HUES64 (cell line): ENCODE results near the gene RAI1.
"Not testable (repeated sequence)": the region's sequence is repeated elsewhere in the genome, so short reads cannot be mapped to it uniquely, and the experiment has no call there.

ENCODE experiments used
- H3K27ac ChIP-seq: 2 replicates; pipeline ENCODE4 v1.7.0; 2013; ENCODE audit warnings: low read depth, low read length, inconsistent platforms
- H3K27me3 ChIP-seq: 2 replicates; pipeline ENCODE4 v1.6.1; 2013; ENCODE audit warnings: mild to moderate bottlenecking, low read length; ENCODE audit not compliant: insufficient read depth
- H3K36me3 ChIP-seq: 2 replicates; pipeline ENCODE4 v1.6.1; 2013; ENCODE audit warnings: mild to moderate bottlenecking, low read length; ENCODE audit not compliant: insufficient read depth
- H3K4me1 ChIP-seq: 2 replicates; pipeline ENCODE4 v1.6.1; 2013; ENCODE audit warnings: mild to moderate bottlenecking, low read length, moderate library complexity; ENCODE audit not compliant: insufficient read depth
- H3K4me3 ChIP-seq: 2 replicates; pipeline ENCODE4 v1.5.1; 2013; ENCODE audit warnings: mild to moderate bottlenecking, low read length, moderate library complexity
- H3K9ac ChIP-seq: 2 replicates; pipeline ENCODE4 v1.6.1; 2013; ENCODE audit warnings: mild to moderate bottlenecking, low read depth, low read length
- H3K9me3 ChIP-seq: 2 replicates; pipeline ENCODE4 v1.6.1; 2013; ENCODE audit warnings: low read depth, low read length; ENCODE audit not compliant: insufficient read depth
- WGBS: fragments of 150-250, 120-280 bp; methylation state at CpG from one replicate; pipeline ENCODE4 v1.1.7; 2013; ENCODE audit warnings: missing lambda C conversion rate; 5-methylcytosine and 5-hydroxymethylcytosine counted together

The RAI1 gene

DNA sequence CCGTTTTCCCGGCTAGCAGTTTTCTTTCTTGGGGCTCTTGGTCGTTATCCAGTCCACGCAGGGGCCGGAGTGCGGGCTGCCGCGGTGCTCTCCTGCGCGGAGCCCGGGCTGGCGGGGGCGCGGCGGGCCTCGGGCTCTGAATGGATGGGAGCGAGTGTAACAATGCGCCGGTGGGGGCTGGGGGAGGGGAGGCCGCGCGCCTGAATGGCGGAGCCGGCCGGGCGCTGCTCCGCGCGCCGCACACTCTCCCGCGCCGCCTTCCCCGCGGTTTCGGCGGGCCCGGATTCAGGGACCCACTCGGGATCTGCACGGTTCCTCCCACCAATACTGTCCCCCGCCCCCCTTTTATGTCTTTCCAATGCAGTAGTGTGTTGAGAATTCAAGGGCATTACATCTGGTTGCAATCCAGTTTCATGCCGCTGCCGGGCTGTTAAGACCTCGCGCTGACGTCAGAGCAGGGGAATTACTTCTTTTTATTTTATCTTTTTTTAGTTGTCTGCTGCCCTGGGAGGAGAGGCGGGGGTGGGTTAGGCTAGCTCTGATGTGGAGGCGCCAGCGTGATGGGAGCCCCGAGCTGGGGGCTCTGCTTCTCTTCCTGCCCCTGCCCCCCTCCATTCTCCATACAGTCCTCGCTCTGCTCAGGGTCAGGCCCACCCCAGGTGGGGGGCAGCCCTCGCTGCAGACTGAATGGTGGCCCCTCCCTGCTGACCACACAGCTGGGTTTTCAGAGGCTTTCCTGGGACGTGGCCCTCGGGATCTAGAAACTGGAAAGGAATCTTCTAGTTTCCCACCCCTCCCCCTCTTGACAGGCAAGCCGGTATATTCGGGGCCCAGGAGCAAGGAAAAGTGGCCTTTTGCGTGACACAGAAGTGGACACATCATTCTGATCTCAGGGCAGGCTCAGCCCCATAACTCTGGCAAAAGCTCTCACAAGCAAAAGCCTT lies 1.8 kb downstream of the RAI1 start:
- 2% methylated on average over 56 of the region's 57 CpGs for WGBS
- peak overlapping the region; percentile 67; the same call in 1 of the 2 replicates for H3K9ac ChIP-seq
- H3K27ac ChIP-seq: no peak overlapping the region
- H3K9me3 ChIP-seq: no peaks in the 10 kb centered on the region
- peaks cover 12% of the 10 kb centered on the region; the same call in 1 of the 2 replicates for H3K4me1 ChIP-seq
- peak overlapping the region; percentile 62 for H3K4me3 ChIP-seq
- peaks cover 95% of the 10 kb centered on the region for H3K27me3 ChIP-seq
- H3K36me3 ChIP-seq: no peaks in the 10 kb centered on the region

DNA sequence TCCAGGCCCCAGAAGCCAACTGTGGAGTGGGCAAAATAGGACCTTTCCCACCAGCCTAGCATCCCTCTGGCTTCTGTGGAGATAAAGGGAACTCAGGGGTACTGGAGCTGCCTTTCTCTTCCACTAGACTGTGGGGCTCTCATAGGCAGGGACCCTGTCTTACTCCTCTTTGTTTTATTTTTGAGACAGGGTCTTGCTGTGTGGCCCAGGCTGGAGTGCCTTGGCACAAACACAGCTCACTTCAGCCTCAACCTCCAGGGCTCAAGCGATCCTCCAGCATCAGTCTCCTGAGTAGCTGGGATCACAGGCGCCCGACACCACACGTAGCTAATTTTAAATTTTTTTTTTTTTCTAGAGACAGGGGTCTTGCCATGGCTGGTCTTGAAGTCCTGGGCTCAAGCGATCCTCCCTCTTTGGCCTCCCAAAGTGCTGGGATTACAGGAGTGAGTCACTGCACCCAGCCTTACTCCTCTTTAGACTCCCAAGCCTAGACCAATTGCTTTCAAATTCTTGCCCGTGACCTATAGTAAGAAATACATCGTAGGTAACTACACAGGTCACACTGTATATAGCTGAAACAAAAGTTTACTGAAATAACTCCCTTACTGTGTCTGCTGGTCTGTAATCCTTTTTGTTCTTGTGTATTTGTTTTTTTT lies 2.6 kb downstream of the RAI1 start:
- peak overlapping the region; percentile 62; the same call in 1 of the 2 replicates for H3K4me3 ChIP-seq
- peaks cover 12% of the 10 kb centered on the region; the same call in 1 of the 2 replicates for H3K4me1 ChIP-seq

DNA sequence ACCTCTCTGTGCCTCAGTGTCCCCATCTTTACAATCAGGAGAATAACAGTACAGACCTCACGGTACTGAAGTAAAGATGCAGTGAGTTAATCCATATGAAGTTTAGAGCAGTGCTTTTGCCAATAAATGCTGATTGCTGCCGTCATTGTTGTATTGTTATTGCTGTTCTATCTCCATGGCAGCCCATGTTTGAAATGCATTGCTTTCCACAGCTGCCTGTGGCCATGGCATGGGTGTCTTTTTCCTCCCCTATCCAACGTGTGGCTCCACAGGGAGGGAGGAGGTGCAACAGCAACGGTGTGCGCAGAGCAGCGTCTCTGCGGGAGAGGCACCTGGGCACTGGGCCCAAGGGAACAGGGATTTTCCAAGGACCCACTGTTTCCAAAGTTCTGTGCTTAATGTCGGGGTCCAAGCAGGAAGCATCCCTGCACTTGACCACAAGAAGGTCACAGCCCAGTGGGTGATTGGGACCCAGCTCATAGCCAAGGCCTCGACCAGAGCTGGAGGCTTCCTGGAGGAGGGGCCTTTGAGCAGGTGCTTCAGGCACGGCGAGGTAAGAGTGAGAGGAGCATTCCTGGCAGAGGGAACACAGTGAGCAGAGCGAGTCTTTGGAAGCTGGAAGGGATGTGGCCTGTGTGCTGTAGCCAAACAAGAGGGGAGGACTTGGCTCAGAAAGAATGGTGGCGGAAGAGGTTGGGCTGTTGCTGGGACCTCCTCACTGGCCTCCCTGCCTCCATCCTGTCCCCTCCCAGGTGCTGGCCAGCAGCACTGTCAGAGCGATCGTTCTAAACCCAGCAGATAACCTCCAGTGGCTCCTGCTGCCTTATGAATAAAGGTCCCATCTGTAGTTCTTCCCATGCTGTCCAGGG lies 3.9 kb downstream of the RAI1 start:
- Histone ChIP-seq H3K9ac (no peak overlapping the region), H3K4me1 (peaks cover 12% of the 10 kb centered on the region; the same call in 1 of the 2 replicates)

More for the DNA sequence above, 2.6 kb downstream of the RAI1 start:
- 81% methylated on average over 7 of the region's 7 CpGs for WGBS
- Histone ChIP-seq H3K9ac (no peak overlapping the region; the same call in 1 of the 2 replicates), H3K9me3 (no peaks in the 10 kb centered on the region), H3K27me3 (peaks cover 89% of the 10 kb centered on the region), H3K27ac (no peak overlapping the region), H3K36me3 (no peaks in the 10 kb centered on the region)

DNA sequence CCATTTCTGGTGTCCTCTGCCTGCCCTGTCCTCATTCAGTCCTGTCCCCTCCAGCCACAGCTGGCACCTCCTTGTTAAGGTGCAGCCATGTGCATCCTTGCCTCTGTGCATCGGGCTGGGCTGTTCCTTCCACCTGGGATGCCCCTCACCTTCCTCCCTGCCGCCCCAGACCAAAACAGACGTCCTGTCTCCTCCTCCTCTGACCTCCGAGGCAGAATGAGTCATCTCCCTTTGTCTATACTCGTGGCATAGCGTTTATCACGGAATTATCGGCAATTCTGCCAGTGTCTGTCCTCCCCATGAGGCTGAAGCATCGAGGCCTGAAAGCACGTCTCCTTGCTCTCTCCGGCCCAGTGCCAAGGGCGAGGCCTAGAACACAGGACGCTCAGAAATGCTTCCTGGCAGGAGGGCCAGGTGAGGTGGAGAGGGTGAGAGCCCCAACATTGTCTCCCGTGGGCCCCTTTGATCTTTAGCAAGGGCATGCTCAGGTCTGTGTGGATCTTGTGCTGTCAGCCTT lies 4.6 kb downstream of the RAI1 start:
- Histone ChIP-seq H3K36me3 (no peaks in the 10 kb centered on the region), H3K27me3 (peaks cover 83% of the 10 kb centered on the region), H3K27ac (no peak overlapping the region), H3K4me1 (peaks cover 12% of the 10 kb centered on the region; the same call in 1 of the 2 replicates), H3K4me3 (no peak overlapping the region), H3K9me3 (no peaks in the 10 kb centered on the region), H3K9ac (0 out of 2 replicates have a peak overlapping the region, but pooled peaks have one; percentile 12)
- 30% methylated on average over 14 of the region's 14 CpGs for whole genome bisulfite sequencing

More for the DNA sequence above, 3.9 kb downstream of the RAI1 start:
- Histone ChIP-seq H3K36me3 (no peaks in the 10 kb centered on the region), H3K4me3 (no peak overlapping the region), H3K27me3 (peaks cover 84% of the 10 kb centered on the region), H3K27ac (no peak overlapping the region), H3K9me3 (no peaks in the 10 kb centered on the region)
- WGBS: 66% methylated on average over 15 of the region's 15 CpGs

DNA sequence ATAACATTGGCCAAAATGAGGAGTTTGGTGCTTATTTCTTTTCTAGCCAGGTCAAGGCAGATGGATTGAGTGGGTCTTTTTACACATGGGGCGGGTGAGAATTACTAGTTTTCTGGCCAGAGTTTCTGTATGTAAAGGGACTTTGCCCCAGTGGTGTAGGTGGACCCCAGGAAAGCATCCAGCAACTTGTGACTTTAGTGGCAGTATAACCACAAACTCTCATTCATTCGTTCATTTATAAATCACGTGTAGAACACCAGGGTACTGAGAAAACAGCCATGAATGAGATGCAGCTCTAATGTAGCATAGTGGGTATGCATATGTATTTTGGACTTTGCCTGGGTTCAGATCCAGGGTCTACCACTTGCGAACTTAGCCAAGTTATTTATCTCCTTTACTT lies 8.1 kb downstream of the RAI1 start:
- Histone ChIP-seq H3K27me3 (peaks cover 62% of the 10 kb centered on the region), H3K27ac (no peak overlapping the region), H3K4me3 (no peak overlapping the region), H3K9me3 (no peaks in the 10 kb centered on the region), H3K9ac (no peak overlapping the region), H3K4me1 (peaks cover 31% of the 10 kb centered on the region), H3K36me3 (no peaks in the 10 kb centered on the region)
- 88% methylated on average over 4 of the region's 4 CpGs for WGBS

DNA sequence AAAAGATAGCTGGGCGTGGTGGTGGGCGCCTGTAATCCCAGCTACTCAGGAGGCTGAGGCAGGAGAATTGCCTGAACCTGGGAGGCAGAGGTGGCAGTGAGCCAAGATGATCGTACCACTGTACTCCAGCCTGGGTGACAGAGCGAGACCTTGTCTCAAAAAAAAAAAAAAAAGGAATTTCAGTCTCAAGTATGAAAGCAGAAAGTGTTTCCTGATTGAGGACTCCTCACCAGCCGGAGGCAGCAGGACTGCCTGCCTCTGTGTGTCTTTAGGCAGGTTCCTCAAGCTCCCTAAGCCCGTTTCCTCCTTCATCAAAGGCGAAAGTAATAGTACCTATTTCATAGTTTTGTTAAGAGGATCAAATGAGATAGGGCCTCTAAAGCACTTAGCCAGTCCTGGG lies 9.0 kb downstream of the RAI1 start:
- Histone ChIP-seq H3K27me3 (peaks cover 57% of the 10 kb centered on the region), H3K4me1 (peaks cover 31% of the 10 kb centered on the region)
- not testable (repeated sequence) for H3K4me3 ChIP-seq, H3K9me3 ChIP-seq, H3K36me3 ChIP-seq, H3K27ac ChIP-seq, H3K9ac ChIP-seq
- WGBS: 95% methylated on average over 7 of the region's 7 CpGs

DNA sequence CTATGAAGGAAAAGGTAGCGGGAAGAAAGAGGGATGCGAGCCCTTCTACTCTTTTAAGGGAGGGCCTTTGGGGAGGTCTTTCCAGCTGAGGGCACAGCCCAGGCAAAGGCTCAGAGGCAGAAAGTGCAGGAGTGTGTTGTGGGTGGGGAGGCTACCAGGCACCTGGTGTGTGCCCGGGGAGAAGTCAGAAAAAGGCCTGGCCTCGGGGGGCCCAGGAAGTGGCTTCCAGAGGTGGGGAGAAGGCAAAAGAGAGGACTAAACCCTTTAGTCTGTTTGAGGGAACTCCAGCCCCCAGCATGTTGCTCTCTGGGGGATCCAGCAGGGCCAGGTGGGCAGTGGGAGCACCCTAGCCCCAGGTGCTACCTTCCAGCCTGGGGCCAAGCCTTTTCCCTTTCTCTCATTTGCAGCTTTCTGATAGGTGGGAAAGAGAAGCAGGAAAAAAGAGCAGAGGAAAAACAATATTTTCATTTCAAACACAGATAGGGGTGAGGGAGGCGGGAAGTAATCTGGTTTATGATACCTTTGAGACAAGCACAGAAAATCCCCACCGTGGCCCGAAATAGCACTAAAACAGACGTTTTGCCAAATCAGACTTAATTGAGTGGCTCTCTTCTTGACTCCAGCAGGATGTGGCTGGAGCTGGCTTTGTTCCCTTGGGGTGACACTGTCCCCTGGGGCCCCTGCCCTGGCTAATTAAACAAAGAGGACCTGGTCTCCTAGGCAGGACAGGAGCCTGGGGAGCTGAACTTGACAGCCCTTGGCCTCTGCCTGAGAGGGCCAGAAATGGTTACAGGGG lies 10.4 kb downstream of the RAI1 start:
- Histone ChIP-seq H3K27me3 (peaks cover 58% of the 10 kb centered on the region), H3K4me3 (no peak overlapping the region), H3K36me3 (no peaks in the 10 kb centered on the region), H3K4me1 (peaks cover 25% of the 10 kb centered on the region), H3K9me3 (no peaks in the 10 kb centered on the region), H3K27ac (no peak overlapping the region), H3K9ac (no peak overlapping the region)
- WGBS: 84% methylated on average over 8 of the region's 8 CpGs

DNA sequence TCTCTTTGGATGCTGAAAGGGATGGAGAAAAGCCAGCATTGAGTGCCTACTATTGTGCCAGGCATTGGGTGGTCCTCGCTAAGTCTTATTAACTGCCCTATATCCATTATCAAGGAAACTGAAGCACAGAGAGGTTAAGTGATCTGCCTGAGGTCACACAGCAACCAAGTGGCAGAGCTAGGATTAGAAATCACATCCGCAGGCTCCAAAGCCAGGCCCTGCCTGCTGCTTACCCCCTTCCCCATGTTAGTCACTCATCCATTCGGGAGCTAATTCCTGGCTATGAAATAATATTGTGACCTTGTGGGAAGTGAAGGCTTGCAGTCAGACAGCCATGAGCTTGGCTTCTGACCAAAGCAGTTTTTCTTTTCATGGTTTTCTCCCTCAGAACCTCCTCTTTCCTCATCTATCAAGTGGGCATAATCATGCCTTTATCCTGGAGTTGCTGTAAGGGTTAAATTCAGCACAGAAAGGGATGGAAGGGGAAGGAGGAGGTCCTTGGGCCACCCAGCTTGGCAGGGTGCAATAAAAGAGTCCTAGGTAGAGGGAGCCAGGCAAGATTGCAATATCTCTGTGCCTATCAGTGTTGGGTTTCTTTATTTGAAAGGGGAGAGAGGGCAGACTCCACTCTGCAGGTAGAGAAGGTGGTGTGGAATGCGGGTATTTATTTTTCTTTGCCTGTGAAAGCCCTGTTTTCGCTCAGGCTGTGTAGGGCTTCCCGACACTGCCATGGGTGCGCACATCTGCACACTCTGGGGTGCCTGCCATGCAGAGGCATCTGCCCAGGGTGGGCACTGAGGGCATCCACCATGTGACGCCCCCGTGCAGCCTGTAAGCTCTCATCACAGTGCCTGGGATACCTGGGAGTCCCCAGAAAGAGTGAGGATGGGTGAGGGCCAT lies 11.3 kb downstream of the RAI1 start:
- no peak overlapping the region for H3K4me3 ChIP-seq
- H3K27me3 ChIP-seq: peaks cover 58% of the 10 kb centered on the region
- H3K36me3 ChIP-seq: no peaks in the 10 kb centered on the region
- H3K9ac ChIP-seq: peak overlapping the region; percentile 27; the same call in 1 of the 2 replicates
- H3K9me3 ChIP-seq: no peaks in the 10 kb centered on the region
- WGBS: 84% methylated on average over 9 of the region's 9 CpGs
- peaks cover 25% of the 10 kb centered on the region for H3K4me1 ChIP-seq
- peak overlapping the region; percentile 72 for H3K27ac ChIP-seq

DNA sequence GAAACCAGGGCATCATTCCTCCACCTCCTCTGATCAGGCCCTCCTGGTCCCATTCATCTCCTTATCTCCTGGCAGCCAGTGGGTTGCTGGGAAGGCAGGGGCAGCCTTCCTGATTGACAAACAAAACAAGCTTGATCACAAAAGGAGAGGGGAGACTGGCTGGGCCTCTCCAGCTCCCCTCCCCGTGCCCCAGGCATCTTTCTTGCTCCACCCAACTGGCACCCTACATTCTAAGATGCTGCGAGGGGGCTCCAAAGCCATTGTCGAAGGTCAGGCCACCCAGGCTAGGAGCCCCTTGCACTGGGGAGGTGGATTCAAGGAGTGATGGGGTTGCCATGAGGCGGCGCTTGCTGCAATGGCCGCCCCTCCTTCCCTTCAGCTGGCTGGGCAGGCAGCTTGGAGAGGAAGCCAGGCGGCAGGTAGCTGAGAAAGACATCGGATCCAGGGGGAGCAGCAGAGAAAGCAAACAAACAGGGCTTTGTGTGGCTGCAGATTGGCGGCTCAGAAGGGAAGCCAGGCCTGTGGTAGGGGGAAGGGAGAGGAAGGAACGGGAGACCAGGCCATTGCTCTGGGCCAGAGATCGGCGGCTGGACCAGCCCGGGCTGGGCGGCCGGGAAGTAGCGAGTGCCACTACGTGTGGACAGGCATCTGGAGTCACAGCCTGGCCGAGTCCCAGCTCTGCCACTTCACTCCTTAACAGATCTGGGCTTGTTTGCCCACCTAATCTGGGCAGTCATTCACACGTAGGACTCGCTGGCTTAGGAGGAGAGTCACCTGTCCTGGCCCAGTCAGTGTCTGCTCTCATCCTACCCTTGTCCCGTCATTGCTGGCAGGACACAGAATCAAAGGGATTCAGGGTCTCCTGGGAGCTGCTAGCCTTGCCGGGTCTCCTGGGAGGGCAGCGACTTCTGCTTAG lies 12.3 kb downstream of the RAI1 start:
- peak overlapping the region; percentile 72 for H3K27ac ChIP-seq
- H3K4me1 ChIP-seq: peaks cover 32% of the 10 kb centered on the region
- no peaks in the 10 kb centered on the region for H3K9me3 ChIP-seq
- H3K9ac ChIP-seq: peak overlapping the region; percentile 34
- peaks cover 64% of the 10 kb centered on the region for H3K27me3 ChIP-seq
- H3K36me3 ChIP-seq: no peaks in the 10 kb centered on the region
- WGBS: 31% methylated on average over 22 of the region's 23 CpGs
- H3K4me3 ChIP-seq: peak overlapping the region; percentile 65
